GM21737 (cell line): ENCODE results near the gene RCE1.
"Not testable (repeated sequence)": the region's sequence is repeated elsewhere in the genome, so short reads cannot be mapped to it uniquely, and the experiment has no call there.

ENCODE experiments used
- ATAC-seq: cut with Tn5 transposase; IDR thresholded peaks from one replicate; pipeline ENCODE4 v1.9.1; 2021; ENCODE audit warnings: mild to moderate bottlenecking, moderate library complexity; ENCODE audit not compliant: unreplicated experiment

The RCE1 gene

GRCh38 chr11:66842896-66843775 lies at the start of gene RCE1:
Gene RCE1, plus strand, starts transcription at chr11:66843441. Its CDS starts 15 bp downstream, at chr11:66843456.
- ATAC-seq: peak; percentile 72

- not testable (repeated sequence) for ATAC-seq
Measured at GRCh38 chr11:66799815-66800214, 43.4 kb upstream of the RCE1 start.

- peak; percentile 56 for ATAC-seq
Measured at GRCh38 chr11:66800720-66801428, 42.4 kb upstream of the RCE1 start.

- ATAC-seq: no peak
Measured at GRCh38 chr11:66809592-66809991, 33.6 kb upstream of the RCE1 start.

- no peak for ATAC-seq
Measured at GRCh38 chr11:66810576-66811185, 32.6 kb upstream of the RCE1 start.

GRCh38 chr11:66814678-66815077 lies 28.6 kb upstream of the RCE1 start:
- no peak for ATAC-seq

- ATAC-seq: no peak
Measured at GRCh38 chr11:66815646-66816045, 27.6 kb upstream of the RCE1 start.

- no peak for ATAC-seq
Measured at GRCh38 chr11:66818231-66818955, 24.8 kb upstream of the RCE1 start.

GRCh38 chr11:66820381-66820780 lies 22.9 kb upstream of the RCE1 start:
- ATAC-seq: no peak

- ATAC-seq: no peak
Measured at GRCh38 chr11:66820901-66821300, 22.3 kb upstream of the RCE1 start.

- no peak for ATAC-seq
Measured at GRCh38 chr11:66823700-66824099, 19.5 kb upstream of the RCE1 start.

- ATAC-seq: not testable (repeated sequence)
Measured at GRCh38 chr11:66824573-66824972, 18.7 kb upstream of the RCE1 start.

- no peak for ATAC-seq
Measured at GRCh38 chr11:66834539-66834845, 8.7 kb upstream of the RCE1 start.

GRCh38 chr11:66834943-66835342 lies 8.3 kb upstream of the RCE1 start:
- no peak for ATAC-seq

- ATAC-seq: no peak
Measured at GRCh38 chr11:66835768-66836405, 7.4 kb upstream of the RCE1 start.

- ATAC-seq: no peak
Measured at GRCh38 chr11:66840317-66841091, 2.7 kb upstream of the RCE1 start.

- no peak for ATAC-seq
Measured at GRCh38 chr11:66841861-66842260, 1.4 kb upstream of the RCE1 start.

- no peak for ATAC-seq
Measured at GRCh38 chr11:66842501-66842895, 743 bp upstream of the RCE1 start.

- ATAC-seq: no peak
Measured at GRCh38 chr11:66843776-66844495, 695 bp downstream of the RCE1 start.
